ENCODE measurements around the gene EIF1AY.
"Not testable (repeated sequence)": the region's sequence is repeated elsewhere in the genome, so short reads cannot be mapped to it uniquely, and the experiment has no call there.

The EIF1AY gene, protein sequence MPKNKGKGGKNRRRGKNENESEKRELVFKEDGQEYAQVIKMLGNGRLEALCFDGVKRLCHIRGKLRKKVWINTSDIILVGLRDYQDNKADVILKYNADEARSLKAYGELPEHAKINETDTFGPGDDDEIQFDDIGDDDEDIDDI

DNA sequence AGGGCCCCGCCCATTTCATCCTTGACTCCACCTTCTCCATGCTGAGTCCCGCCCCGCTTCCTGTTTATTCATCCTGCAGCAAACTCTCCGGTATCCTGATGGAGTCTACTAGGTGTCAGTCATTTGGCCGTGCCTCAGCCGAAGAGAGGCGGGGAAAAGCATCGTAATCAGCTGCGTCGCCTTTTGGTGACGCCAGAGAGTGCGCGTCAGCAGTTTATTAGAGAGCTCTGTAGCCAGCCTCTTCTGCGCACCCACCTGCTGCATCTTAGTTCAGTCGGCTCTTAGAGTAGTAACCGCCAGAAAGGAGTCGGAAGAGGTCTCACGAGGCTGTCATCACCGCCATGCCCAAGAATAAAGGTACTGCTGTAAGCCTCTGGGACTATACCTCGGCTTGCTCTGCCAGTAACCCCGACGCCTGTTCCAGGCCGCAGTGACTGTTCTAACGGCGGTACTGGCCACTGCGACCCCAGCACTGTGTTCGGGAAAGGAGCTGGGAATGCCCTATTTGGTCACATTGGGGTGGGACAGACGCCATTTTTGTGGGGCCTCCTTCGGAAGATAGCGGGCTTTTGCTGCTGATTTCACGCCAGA lies at the start of gene EIF1AY:
EIF1AY (plus strand) TSS at position 246 of the 591 bp plus-strand sequence; CDS start at position 342, 96 bp downstream.
- peak; percentile 87 for DNase-seq

DNA sequence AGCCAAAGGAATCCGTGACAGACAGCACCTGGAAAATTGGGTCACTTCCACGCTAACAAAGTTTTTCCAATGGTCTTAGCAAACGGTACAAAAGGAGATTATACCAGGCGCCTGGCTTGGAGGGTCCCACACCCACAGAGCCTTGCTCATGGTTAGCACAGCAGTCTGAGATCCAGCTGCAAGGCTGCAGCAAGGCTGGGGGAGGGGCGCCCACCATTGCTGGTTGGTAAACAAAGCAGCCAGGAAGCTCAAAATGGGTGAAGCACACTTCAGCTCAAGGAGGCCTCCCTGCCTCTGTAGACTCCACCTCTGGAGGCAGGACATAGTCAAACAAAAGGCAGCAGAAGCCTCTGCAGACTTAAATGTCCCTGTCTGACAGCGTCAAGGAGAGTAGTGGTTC lies 47.1 kb upstream of the EIF1AY start:
- no peak for DNase-seq

- no peak for DNase-seq
Observed at GRCh38 chrY:20538186-20538585, 37.4 kb upstream of the EIF1AY start.

DNA sequence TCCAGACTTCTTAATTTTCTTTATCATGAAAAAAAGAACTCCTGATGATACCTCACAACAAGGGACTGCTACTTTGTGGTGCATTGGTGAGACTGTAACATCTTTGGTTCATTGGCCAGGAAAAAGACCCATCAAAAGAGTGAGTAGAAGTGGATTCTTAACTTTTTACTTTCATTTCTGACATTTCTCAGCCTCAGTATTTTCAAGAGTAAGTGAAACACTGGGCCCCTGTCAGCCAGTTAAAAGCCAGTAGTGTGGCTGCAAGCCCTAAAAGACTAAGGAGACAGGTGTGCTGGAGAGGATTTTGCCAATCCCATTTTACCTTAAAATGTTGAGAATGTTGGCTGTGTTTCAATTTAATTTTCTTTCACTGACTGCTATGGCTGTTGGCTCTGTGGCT lies 36.6 kb upstream of the EIF1AY start:
- DNase-seq, result no peak

- no peak for DNase-seq
Observed at GRCh38 chrY:20544451-20544960, 31.1 kb upstream of the EIF1AY start.

GRCh38 chrY:20546071-20546470 lies 29.5 kb upstream of the EIF1AY start:
- DNase-seq, result no peak

DNA sequence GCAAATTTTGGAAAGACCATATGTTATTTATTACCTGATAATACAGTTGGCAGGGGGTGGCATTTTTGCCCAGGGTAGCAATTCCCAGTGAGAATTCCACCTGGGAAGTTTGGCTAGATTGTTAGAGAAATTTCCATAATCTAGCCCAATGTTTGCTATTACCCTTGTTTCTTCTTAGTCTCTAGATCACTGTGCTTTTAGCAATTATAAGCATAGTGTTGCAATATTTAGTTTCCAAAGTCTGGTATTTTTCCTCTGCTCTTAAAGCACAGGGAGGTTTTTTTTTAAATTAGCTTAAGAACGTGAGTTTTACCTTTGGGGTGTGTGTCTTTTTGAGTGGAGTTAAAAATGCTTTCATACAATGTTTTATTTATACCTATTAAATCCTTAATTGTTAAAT lies 26.3 kb upstream of the EIF1AY start:
- DNase-seq, result no peak

DNA sequence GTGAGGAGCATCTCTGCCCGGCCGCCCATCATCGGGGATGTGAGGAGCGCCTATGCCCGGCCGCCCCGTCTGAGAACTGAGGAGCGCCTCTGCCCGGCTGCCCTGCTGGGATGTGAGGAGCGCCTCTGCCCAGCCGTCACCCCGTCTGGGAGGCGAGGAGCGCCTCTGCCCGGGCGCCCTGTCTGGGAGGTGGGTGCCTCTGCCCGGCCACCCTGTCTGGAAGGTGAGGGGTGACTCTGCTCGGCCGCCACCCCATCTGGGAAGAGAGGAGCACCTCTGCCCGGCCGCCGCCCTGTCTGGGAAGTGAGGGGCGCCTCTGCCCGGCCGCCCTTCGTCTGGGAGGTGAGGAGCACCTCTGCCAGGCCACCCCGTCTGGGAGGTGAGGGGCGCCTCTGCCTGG lies 23.7 kb upstream of the EIF1AY start:
- no peak for DNase-seq

DNA sequence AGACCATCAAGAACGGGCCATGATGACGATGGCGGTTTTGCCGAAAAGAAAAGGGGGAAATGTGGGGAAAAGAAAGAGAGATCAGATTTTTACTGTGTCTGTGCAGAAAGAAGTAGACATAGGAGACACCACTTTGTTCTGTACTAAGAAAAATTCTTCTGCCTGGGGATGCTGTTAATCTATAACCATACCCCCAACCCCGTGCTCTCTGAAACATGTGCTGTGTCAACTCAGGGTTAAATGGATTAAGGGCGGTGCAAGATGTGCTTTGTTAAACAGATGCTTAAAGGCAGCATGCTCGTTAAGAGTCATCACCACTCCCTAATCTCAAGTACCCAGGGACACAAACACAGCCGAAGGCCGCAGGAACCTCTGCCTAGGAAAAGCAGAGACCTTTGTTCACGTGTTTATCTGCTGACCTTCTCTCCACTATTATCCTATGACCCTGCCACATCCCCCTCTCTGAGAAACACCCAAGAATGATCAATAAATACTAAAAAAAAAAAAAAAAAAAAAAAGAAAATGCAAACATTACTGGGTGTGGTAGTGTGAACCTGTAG lies 22.7 kb upstream of the EIF1AY start:
- not testable (repeated sequence) for DNase-seq

GRCh38 chrY:20555820-20556219 lies 19.8 kb upstream of the EIF1AY start:
- no peak for DNase-seq

DNA sequence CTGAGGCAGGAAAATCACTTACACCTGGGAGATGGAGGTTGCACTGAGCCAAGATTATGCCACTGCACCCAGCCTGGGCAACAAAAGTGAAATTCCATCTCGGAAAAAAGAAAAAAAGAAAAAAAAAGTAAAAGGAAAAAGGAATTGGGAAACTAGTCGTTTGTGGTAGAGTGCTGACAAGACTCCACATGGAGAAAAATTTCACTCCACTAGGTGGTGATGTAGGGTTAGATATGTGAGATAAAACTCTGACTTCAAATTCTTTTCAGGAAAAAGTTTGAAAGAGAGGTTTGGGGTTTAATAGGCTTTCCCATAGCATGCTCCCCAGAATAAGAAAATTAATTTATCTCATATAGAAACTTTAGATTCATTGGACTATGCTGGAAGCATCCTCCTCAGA lies 16.9 kb upstream of the EIF1AY start:
- DNase-seq, result no peak

DNA sequence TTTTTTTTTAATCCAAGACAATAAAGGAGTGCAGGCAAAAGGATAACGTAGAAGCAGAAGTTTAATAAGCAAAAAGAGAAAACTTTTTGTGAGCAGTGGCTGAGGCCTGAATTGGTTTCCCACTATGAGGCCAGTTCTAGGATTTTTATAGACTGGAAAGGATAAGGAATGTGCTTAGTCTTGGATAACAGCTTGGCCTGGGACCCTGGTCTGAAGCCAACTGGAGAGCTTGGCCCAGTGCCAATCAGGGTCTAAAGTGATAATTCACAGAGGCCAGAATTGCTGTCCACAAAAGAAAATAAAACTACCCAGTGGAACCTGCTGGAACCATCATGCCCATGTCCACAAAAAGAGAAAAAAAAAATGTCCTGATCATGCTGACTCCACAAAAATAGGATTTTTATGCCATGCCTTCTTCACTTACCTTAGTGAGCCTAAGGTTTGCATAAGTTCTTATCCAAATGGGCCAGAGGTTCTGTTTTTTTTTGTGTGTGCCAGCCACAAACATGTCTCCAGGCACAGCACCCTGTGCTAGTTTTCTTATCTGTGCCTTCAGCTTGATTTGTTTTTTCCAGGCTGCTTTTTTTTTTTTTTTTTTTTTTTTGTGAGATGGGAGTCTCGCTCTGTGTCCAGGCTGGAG lies 15.6 kb upstream of the EIF1AY start:
- no peak for DNase-seq

DNA sequence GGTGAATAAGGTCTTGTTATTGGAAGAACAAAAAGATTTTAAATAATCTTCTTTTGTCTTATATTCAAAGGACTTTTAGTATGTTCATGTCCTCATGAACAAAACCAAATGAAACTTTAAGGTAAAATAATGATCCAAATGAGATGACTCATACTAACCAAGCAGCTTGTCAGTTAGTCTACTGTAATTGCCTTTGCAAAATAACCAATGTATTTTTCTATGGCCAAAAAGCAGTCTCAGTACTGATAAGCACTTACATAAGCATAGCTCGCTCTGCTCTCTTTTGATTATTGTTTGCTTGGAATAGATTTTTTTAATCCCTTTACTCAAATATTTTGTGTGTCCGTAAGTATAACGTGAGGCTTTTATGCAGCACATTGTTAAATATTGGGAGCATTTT lies 4.3 kb upstream of the EIF1AY start:
- DNase-seq, result no peak

GRCh38 chrY:20576506-20576905 lies 930 bp downstream of the EIF1AY start:
- DNase-seq, result no peak

DNA sequence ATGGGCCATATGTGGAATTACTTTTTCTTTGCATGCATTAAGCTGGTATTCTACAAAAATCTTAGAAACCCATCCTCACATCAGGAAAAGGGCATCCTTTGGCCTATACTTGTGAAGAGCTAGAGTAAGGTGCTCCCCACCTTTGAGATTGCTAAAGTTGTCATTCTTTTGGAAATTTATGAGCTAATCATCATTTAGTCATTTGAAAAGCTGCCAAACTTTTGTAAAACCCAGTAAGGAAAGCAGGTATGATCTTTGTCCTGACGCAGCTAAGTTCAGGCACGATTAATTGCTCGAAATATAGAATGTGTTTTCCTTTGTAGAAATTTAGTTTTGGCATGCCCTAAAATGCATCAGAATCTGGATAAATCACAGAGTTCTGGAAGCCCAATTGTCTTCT lies 2.6 kb downstream of the EIF1AY start:
- DNase-seq, result no peak

DNA sequence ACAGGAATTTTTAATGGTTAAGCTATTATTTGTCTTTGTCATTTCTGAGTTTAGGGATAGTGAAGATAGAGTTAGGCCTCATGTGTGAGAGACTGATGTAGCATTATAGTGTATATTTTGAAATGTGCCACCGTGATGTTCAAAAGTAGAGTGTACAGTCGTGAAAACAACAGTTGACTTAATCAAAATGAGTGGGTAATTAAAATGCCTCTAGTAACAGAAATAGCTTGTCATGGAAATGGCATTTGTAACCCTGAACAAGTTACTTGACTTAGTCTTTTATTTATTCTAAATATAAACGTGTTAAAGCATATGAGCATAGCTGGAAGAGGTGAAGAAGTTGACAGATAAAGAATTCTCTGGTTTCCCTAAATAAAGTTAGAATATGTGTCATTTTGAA lies 6.1 kb downstream of the EIF1AY start:
- DNase-seq, result no peak

DNA sequence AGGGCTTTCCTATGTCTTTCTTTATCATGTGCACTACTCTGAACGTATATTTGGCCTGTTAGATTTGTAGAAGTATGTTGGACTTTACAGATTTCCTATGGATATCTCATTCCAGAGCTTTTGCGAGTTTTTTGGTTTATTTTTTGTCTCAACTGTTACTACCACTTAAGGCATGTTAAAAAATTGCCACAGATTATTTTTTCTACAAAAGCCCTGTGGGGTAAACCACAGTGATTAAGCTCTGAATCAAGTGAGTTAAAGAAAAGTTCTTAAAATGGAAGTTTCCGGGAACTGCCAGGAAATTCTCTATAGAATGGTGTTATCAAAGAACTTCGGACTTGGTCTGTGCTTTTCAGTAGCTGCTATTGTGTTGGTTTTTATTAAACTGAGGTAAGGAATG lies 10.6 kb downstream of the EIF1AY start:
- DNase-seq, result no peak
